ENCODE measurements around the gene NAV2. TPM values are rescaled to one million over a fixed set of nuclear protein-coding genes. Genes with fewer than 3 reads are reported as not detected.

NAV2 gene, protein sequence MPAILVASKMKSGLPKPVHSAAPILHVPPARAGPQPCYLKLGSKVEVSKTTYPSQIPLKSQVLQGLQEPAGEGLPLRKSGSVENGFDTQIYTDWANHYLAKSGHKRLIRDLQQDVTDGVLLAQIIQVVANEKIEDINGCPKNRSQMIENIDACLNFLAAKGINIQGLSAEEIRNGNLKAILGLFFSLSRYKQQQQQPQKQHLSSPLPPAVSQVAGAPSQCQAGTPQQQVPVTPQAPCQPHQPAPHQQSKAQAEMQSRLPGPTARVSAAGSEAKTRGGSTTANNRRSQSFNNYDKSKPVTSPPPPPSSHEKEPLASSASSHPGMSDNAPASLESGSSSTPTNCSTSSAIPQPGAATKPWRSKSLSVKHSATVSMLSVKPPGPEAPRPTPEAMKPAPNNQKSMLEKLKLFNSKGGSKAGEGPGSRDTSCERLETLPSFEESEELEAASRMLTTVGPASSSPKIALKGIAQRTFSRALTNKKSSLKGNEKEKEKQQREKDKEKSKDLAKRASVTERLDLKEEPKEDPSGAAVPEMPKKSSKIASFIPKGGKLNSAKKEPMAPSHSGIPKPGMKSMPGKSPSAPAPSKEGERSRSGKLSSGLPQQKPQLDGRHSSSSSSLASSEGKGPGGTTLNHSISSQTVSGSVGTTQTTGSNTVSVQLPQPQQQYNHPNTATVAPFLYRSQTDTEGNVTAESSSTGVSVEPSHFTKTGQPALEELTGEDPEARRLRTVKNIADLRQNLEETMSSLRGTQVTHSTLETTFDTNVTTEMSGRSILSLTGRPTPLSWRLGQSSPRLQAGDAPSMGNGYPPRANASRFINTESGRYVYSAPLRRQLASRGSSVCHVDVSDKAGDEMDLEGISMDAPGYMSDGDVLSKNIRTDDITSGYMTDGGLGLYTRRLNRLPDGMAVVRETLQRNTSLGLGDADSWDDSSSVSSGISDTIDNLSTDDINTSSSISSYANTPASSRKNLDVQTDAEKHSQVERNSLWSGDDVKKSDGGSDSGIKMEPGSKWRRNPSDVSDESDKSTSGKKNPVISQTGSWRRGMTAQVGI (N-terminal part only)
- total RNA-seq (2.0 TPM), polyA plus RNA-seq (5.8 TPM)
- long read RNA-seq, donor 1: 0 reads
- long read RNA-seq, donor 2: 0 reads
- long read RNA-seq, donor 3: 0 reads
- long read RNA-seq, donor 4, partial matches to known transcripts: 0 of 1 reads
- long read RNA-seq, donor 4, other reads (novel, unspliced or antisense): 0 of 1 reads
- long read RNA-seq, donor 5: 0 reads
- long read RNA-seq, donor 6: 0 reads
- long read RNA-seq, donor 7: 0 reads
- long read RNA-seq, donor 8: 0 reads
- long read RNA-seq, donor 9: 0 reads
- long read RNA-seq, donor 10: 0 reads

DNA sequence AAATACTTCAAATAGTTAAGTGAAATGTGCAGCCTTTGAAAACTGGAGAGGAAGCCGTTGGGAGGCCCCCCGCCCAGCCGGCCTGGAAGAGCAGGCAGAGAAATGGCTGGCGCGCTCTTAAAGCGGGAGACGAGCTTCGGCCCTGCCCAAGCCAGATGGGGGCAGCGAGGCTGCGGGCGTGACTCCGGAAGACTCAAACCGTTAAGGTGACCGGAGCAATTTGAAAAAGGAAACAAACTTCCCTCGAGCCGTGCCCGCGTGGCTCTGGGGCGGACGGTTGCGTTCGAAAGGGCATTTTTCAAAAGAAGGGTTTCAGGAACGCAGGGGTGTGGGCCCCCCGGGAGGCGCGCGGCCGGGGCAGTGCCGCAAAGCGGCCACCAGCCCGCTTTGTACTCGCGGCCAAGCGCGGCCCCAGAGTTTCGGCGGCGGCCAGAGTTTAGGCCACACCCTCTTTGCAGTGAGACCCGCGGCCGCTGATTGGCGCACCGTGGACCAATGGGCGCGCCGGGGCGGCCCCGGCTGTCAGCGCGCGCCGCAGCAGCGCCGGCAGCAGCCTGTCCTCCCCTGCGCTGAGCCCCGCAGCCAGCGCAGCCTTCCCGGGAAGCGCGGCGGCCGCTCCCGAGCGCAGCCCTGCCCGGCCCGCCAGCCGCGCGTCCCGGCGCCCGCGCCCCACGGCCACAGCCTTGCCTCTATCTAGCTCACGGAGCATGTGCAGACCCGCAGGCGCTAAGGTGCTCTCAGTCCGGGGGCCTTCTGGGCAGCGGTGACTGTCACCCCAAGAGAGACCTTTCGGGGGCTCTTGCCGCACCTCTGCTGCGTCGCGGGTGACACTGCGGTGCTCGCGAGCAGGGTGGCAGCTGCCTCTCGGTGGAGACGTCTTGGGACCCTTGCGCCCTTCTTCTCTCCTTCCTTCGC is at the start of gene NAV2:
Gene NAV2 (plus strand): TSS at position 557 of the 915 bp plus-strand sequence. CDS start 859 bp downstream, outside the sequence.
- Histone ChIP-seq H3K4me3 (ENCODE audit: low read length in 2 of 2) (peak within 1 kb of the TSS; percentile 58 to 61), H3K27ac (ENCODE audit: low read depth in 1 of 2, low read length in 1 of 2) (peak within 1 kb of the TSS; percentile 54 to 60), H3K27me3 (ENCODE audit: control insufficient read depth in 2 of 2, insufficient read depth in 1 of 2, low read length in 1 of 2) (peaks cover 35 to 54% of the 10 kb centered on the region in 2 donors), H3K36me3 (ENCODE audit: control insufficient read depth in 2 of 2, insufficient read depth in 2 of 2, low read length in 1 of 2) (no peaks in the 10 kb centered on the region), H3K9me3 (ENCODE audit: control insufficient read depth in 2 of 2, insufficient read depth in 1 of 2, low read length in 1 of 2) (no peaks in the 10 kb centered on the region), H3K4me1 (ENCODE audit: control insufficient read depth in 2 of 2, insufficient read depth in 2 of 2, low read length in 2 of 2) (peaks cover 0 to 21% of the 10 kb centered on the region in 2 donors)
- WGBS: under 1% methylated on average over 91 of the region's 91 CpGs
- DNase-seq (ENCODE audit: low read depth in 6 of 9, low spot score in 9 of 9): peak in 8 of 9 donors; percentile 29 to 81 (median 61)

DNA sequence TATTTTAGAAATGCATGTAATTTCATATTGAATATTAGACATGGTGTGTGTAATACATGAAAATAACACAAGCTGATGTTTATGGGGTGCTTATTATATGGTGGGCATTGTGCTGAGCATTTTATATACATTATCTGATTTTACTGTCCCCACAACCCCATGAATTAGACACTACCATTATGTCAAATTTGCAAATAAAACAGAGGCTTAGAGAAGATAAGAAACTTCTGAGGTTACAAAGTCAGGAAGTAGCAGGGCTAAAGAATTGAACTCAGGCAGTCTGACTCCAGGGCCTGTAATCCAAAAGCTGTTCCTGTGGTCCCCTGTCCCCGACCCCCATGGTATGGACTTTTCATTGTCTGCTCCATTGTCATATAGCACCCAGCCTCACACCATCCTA is 49.4 kb upstream of the NAV2 start:
- Histone ChIP-seq H3K4me1 (ENCODE audit: control insufficient read depth in 2 of 2, insufficient read depth in 2 of 2, low read length in 2 of 2) (no peaks in the 10 kb centered on the region), H3K27me3 (ENCODE audit: control insufficient read depth in 2 of 2, insufficient read depth in 1 of 2, low read length in 1 of 2) (no peaks in the 10 kb centered on the region)
- 30% methylated on average over 1 of the region's 1 CpG for WGBS

GRCh38 chr11:19664886-19665548 is 47.6 kb upstream of the NAV2 start:
- DNase-seq (ENCODE audit: low read depth in 6 of 9, low spot score in 9 of 9): no peak
- Histone ChIP-seq H3K27me3 (ENCODE audit: control insufficient read depth in 2 of 2, insufficient read depth in 1 of 2, low read length in 1 of 2) (no peaks in the 10 kb centered on the region), H3K4me3 (ENCODE audit: low read length in 2 of 2) (no peak overlapping the region), H3K9me3 (ENCODE audit: control insufficient read depth in 2 of 2, insufficient read depth in 1 of 2, low read length in 1 of 2) (no peaks in the 10 kb centered on the region), H3K27ac (ENCODE audit: low read depth in 1 of 2, low read length in 1 of 2) (no peak overlapping the region), H3K36me3 (ENCODE audit: control insufficient read depth in 2 of 2, insufficient read depth in 2 of 2, low read length in 1 of 2) (no peaks in the 10 kb centered on the region), H3K4me1 (ENCODE audit: control insufficient read depth in 2 of 2, insufficient read depth in 2 of 2, low read length in 2 of 2) (no peaks in the 10 kb centered on the region)
- WGBS: 55% methylated on average over 4 of the region's 4 CpGs

More for the DNA sequence above, 49.4 kb upstream of the NAV2 start:
- Histone ChIP-seq H3K9me3 (ENCODE audit: control insufficient read depth in 2 of 2, insufficient read depth in 1 of 2, low read length in 1 of 2) (no peaks in the 10 kb centered on the region), H3K4me3 (ENCODE audit: low read length in 2 of 2) (no peak overlapping the region), H3K27ac (ENCODE audit: low read depth in 1 of 2, low read length in 1 of 2) (no peak overlapping the region), H3K36me3 (ENCODE audit: control insufficient read depth in 2 of 2, insufficient read depth in 2 of 2, low read length in 1 of 2) (no peaks in the 10 kb centered on the region)
- DNase-seq (ENCODE audit: low read depth in 6 of 9, low spot score in 9 of 9): no peak

DNA sequence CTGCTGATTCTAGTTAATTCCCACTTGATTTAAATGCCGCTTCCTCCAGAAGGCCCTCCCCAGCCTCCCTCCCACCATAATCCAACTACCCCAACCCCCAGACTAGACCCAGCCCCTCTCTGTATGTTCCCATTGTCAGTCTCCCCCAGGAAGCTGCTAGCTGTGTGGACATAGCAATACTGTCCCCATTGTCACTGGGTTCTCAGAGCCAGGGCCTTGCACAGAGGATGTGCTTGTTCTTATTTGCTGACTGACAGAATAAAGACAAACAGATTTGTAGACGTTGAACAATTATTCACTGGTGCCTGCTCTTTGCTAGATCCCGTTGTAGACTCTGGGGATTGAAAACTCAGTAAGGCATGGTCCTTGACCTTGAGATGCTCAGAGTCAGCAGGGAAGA is 45.7 kb upstream of the NAV2 start:
- no peak overlapping the region for H3K4me3 ChIP-seq (ENCODE audit: low read length in 2 of 2)
- WGBS: 93% methylated on average over 3 of the region's 3 CpGs
- no peak overlapping the region for H3K27ac ChIP-seq (ENCODE audit: low read depth in 1 of 2, low read length in 1 of 2)
- H3K27me3 ChIP-seq (ENCODE audit: control insufficient read depth in 2 of 2, insufficient read depth in 1 of 2, low read length in 1 of 2): no peaks in the 10 kb centered on the region
- no peaks in the 10 kb centered on the region for H3K9me3 ChIP-seq (ENCODE audit: control insufficient read depth in 2 of 2, insufficient read depth in 1 of 2, low read length in 1 of 2)
- DNase-seq (ENCODE audit: low read depth in 6 of 9, low spot score in 9 of 9): no peak
- no peaks in the 10 kb centered on the region for H3K36me3 ChIP-seq (ENCODE audit: control insufficient read depth in 2 of 2, insufficient read depth in 2 of 2, low read length in 1 of 2)
- no peaks in the 10 kb centered on the region for H3K4me1 ChIP-seq (ENCODE audit: control insufficient read depth in 2 of 2, insufficient read depth in 2 of 2, low read length in 2 of 2)

GRCh38 chr11:19669511-19669910 is 43.1 kb upstream of the NAV2 start:
- H3K36me3 ChIP-seq (ENCODE audit: control insufficient read depth in 2 of 2, insufficient read depth in 2 of 2, low read length in 1 of 2): no peaks in the 10 kb centered on the region
- no peaks in the 10 kb centered on the region for H3K9me3 ChIP-seq (ENCODE audit: control insufficient read depth in 2 of 2, insufficient read depth in 1 of 2, low read length in 1 of 2)
- 100% methylated on average over 1 of the region's 1 CpG for WGBS
- no peak for DNase-seq (ENCODE audit: low read depth in 6 of 9, low spot score in 9 of 9)
- no peak overlapping the region for H3K4me3 ChIP-seq (ENCODE audit: low read length in 2 of 2)
- H3K27me3 ChIP-seq (ENCODE audit: control insufficient read depth in 2 of 2, insufficient read depth in 1 of 2, low read length in 1 of 2): no peaks in the 10 kb centered on the region
- H3K4me1 ChIP-seq (ENCODE audit: control insufficient read depth in 2 of 2, insufficient read depth in 2 of 2, low read length in 2 of 2): no peaks in the 10 kb centered on the region
- no peak overlapping the region for H3K27ac ChIP-seq (ENCODE audit: low read depth in 1 of 2, low read length in 1 of 2)

DNA sequence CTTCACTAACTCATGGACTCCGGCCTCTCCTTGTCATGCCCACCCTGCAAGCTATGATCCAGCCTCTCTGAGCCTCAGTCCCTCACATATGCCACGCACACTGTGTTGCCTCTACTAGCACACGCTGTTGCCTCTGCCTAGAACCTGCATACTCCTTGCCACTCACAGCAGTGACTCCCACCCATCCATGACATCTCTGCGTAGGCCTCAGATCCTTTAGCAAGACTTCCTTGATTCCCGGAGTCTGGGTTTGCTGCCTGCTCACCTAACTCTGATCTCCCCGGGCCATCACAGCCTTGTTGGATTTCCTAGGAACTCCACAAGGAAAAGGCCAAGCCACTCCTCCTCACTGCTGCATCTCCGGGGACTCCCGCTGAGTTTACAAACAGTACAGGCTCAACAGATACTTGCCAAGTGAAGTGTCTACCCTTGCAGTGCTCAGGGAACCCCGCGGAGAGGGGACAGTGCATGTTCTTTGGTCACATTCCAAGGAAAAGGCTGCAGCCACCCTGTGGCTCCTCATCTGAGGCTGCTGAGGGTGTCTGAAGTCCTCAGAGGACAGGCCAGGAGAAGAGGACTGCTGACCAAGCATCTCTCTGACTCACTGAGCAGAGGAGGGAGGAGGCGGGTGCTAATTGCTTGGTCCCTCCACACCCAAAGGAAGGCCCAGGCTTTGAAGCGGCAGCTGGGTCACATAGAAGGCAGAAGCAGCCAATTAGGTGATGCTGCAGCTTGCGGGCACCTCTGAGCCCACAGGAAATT is 42.4 kb upstream of the NAV2 start:
- 93% methylated on average over 13 of the region's 13 CpGs for WGBS
- H3K4me1 ChIP-seq (ENCODE audit: control insufficient read depth in 2 of 2, insufficient read depth in 2 of 2, low read length in 2 of 2): no peaks in the 10 kb centered on the region
- H3K4me3 ChIP-seq (ENCODE audit: low read length in 2 of 2): no peak overlapping the region

DNA sequence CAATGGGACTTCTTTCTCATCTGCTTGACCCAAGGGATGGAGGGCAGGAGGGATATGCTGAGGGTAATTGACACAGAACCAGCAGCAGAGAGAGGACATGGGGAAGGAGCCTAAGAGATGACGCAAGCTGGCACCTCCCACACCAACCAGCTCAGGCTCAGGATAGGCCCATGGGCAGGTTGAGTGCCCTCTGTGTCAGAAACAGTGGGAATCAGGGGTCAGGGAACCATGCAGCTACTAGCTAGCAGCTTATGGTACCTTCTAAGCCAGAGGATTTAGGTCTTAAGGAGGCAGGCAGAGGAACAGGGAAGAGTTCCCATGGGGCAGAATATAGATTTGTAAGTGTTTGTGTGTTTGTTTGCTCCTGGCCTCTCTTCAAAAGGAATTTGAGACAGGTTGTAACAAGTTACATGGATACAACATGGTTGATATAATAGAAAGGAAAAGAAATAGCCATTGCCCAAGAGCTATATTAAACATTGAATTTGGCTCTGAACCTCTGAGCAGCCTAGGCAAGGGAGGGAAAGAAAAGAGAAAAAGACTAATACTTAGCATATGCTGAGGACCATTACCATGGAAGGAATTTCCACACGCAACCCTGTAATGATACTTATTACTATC is 39.9 kb upstream of the NAV2 start:
- H3K9me3 ChIP-seq (ENCODE audit: control insufficient read depth in 2 of 2, insufficient read depth in 1 of 2, low read length in 1 of 2): no peaks in the 10 kb centered on the region
- H3K36me3 ChIP-seq (ENCODE audit: control insufficient read depth in 2 of 2, insufficient read depth in 2 of 2, low read length in 1 of 2): no peaks in the 10 kb centered on the region
- H3K4me3 ChIP-seq (ENCODE audit: low read length in 2 of 2): no peak overlapping the region
- 97% methylated on average over 2 of the region's 2 CpGs for WGBS
- no peaks in the 10 kb centered on the region for H3K4me1 ChIP-seq (ENCODE audit: control insufficient read depth in 2 of 2, insufficient read depth in 2 of 2, low read length in 2 of 2)
- no peak overlapping the region for H3K27ac ChIP-seq (ENCODE audit: low read depth in 1 of 2, low read length in 1 of 2)
- DNase-seq (ENCODE audit: low read depth in 6 of 9, low spot score in 9 of 9): no peak
- no peaks in the 10 kb centered on the region for H3K27me3 ChIP-seq (ENCODE audit: control insufficient read depth in 2 of 2, insufficient read depth in 1 of 2, low read length in 1 of 2)

More for the DNA sequence above, 42.4 kb upstream of the NAV2 start:
- H3K9me3 ChIP-seq (ENCODE audit: control insufficient read depth in 2 of 2, insufficient read depth in 1 of 2, low read length in 1 of 2): no peaks in the 10 kb centered on the region
- no peak for DNase-seq (ENCODE audit: low read depth in 6 of 9, low spot score in 9 of 9)
- no peak overlapping the region for H3K27ac ChIP-seq (ENCODE audit: low read depth in 1 of 2, low read length in 1 of 2)
- H3K36me3 ChIP-seq (ENCODE audit: control insufficient read depth in 2 of 2, insufficient read depth in 2 of 2, low read length in 1 of 2): no peaks in the 10 kb centered on the region
- H3K27me3 ChIP-seq (ENCODE audit: control insufficient read depth in 2 of 2, insufficient read depth in 1 of 2, low read length in 1 of 2): no peaks in the 10 kb centered on the region

Measured in thymus (tissue), 14 donors.